HG03575 (cell line): ENCODE measurements around the gene TMED7.
A peak's percentile ranks its signal among the peaks of the same experiment; 100 is the strongest.

ENCODE experiments used
- ATAC-seq: cut with Tn5 transposase; IDR thresholded peaks from one replicate; pipeline ENCODE4 v1.9.1; 2021; ENCODE audit not compliant: unreplicated experiment, insufficient number of reproducible peaks, low FRiP score; ENCODE audit errors: extremely low read depth

TMED7 gene

GRCh38 chr5:115589043-115589442 is 36.8 kb downstream of the TMED7 start:
- ATAC-seq, result no peak

GRCh38 chr5:115588640-115589039 is 37.2 kb downstream of the TMED7 start:
- no peak for ATAC-seq

- no peak for ATAC-seq
These were observed 39.2 kb downstream of the TMED7 start for GRCh38 chr5:115586525-115587146.

GRCh38 chr5:115585265-115585664 is 40.6 kb downstream of the TMED7 start:
- no peak for ATAC-seq

- no peak for ATAC-seq
These were observed 41.3 kb downstream of the TMED7 start for GRCh38 chr5:115584501-115584900.

GRCh38 chr5:115583474-115583873 is 42.4 kb downstream of the TMED7 start:
- ATAC-seq, result no peak

GRCh38 chr5:115580941-115581340 is 44.9 kb downstream of the TMED7 start:
- no peak for ATAC-seq

GRCh38 chr5:115579747-115580173 is 46.1 kb downstream of the TMED7 start:
- ATAC-seq, result no peak

- ATAC-seq, result no peak
These were observed 46.6 kb downstream of the TMED7 start for GRCh38 chr5:115579216-115579615.

- peak; percentile 52 for ATAC-seq
These were observed 47.2 kb downstream of the TMED7 start for GRCh38 chr5:115578657-115579056.

GRCh38 chr5:115577741-115578140 is 48.1 kb downstream of the TMED7 start:
- ATAC-seq, result no peak

GRCh38 chr5:115577329-115577728 is 48.5 kb downstream of the TMED7 start:
- no peak for ATAC-seq

GRCh38 chr5:115575167-115576070 is 50.4 kb downstream of the TMED7 start:
- ATAC-seq, result peak; percentile 33

GRCh38 chr5:115573133-115573532 is 52.7 kb downstream of the TMED7 start:
- no peak for ATAC-seq

- ATAC-seq, result no peak
These were observed 54.4 kb downstream of the TMED7 start for GRCh38 chr5:115571441-115571878.

GRCh38 chr5:115568668-115569067 is 57.2 kb downstream of the TMED7 start:
- ATAC-seq, result no peak

- no peak for ATAC-seq
These were observed 60.6 kb downstream of the TMED7 start for GRCh38 chr5:115565233-115565632.
